Activated T-helper 1 cell treated with anti-CD3 and anti-CD28 coated beads, Interleukin-2, amount 50 U/mL, for 16 hours (primary cell): Measurements from ENCODE around the gene RNF157.
"Not testable (repeated sequence)": the region's sequence is repeated elsewhere in the genome, so short reads cannot be mapped to it uniquely, and the experiment has no call there.

Experiments
- DNase-seq, 2 donors: peaks; one replicate each; pipeline ENCODE4 v3.0.0-alpha.2; 2020; ENCODE audit warnings: low read depth in 1 of 2, low spot score in 1 of 2

Gene RNF157

DNA sequence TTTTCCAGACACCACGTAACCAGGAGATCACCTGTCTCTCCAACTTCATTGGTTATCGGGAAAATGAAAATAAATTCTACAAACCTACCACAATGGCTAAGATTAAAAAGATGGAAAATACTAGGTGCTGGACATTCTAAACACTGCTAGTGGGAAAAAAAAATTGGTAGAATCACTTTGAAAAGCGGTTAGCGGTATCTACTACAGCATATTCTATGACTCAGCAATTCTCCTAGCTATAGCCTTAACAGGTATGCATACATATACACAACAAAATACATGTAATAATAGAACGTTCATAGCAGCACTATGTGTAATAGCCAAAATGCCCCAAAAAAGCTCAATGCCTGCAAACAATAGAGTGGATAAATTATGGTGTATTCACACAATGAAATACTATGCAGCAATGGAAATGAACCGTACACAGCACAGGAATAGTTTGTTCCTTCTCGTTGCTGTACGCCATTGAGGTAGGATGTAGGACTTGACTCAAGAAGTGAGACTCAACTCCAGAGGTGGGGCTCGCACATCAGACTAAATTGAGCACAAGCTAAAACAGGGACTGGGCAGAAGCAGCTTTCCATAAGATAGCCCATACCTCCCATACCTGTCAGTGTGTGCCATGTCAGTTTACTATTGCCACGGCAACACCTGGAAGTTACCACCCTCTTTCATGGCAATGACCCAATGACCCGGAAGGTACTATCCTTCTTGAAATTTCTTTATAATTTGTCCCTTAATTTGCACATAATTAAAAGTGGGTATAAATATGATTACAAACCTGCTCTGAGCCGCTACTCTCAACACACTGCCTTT is 44.8 kb downstream of the RNF157 start:
- DNase-seq = no peak

DNA sequence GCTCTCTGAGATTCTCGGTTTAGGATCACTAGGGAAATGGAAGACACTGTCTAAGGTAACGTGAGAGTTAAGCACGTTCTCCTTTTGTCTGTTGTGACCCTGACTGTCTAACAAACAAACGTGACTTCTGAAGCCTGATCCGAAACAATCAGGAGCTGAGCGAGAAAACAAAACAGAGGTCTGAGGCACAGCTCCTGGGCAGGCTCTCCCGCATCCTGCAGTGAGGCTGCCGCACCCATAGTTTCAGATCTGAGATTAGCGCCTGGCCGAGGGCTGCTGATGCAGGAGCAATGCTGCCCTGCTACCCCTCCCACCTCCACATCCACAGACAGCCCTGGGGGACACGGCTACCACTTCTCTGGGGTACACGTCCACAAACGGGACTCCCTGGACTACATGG is 46.7 kb downstream of the RNF157 start:
- no peak for DNase-seq

DNA sequence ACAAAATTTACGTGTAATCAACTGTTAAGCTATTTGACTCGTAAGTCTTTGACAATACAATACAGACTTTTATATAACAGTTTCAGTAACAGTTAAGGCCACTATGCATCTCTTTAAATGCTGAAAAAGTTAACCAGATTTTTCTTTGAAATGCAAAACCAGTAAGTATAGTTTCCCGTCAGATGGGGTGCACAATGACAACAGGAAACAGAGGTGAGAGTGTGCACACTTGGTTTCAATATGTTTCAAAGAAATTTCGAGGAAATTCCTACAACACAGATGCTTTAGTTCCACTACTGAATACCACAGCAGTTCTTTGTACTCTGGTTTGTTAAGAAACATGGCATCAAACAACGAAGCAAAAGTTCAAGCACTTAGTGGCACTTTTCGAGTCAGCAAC is 48.4 kb downstream of the RNF157 start:
- no peak for DNase-seq

DNA sequence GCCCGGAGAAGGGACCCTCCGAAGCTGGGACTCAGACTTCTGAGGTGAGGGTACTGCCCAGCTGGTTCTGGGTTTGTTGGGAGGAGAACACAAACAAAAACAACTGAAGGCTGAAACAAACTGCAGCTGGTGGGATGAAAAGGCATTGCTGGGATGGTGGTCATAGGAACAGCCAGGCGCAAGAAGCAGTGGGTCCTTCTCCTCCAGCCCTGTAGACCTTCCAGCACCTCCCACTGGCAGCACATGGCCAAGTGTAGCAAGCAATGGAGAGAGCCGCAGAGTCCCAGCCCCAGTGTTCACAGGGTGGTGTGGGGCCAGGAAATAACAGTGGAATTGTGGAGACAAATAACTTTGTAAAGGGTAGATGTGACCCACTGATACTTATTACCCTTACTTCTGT is 50.6 kb downstream of the RNF157 start:
- DNase-seq = no peak

DNA sequence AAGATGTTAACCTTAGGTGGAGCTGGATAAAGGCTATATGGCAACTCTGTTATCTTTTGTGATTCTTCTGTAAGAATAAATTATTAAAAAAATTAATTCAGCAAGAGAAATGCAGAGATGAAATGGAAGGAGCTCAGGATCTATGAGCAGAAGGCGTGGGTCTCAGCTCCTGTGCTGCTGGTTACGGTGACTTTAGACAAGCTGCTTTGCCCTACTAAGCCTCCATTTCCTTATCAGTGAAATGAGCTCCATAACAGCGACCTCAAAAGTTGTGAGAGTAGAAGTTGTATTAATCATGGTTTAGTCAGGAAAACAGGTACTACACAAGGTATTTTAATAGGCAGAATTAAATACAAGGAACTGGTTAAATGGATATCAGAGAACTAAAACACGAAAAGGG is 51.0 kb downstream of the RNF157 start:
- no peak for DNase-seq

DNA sequence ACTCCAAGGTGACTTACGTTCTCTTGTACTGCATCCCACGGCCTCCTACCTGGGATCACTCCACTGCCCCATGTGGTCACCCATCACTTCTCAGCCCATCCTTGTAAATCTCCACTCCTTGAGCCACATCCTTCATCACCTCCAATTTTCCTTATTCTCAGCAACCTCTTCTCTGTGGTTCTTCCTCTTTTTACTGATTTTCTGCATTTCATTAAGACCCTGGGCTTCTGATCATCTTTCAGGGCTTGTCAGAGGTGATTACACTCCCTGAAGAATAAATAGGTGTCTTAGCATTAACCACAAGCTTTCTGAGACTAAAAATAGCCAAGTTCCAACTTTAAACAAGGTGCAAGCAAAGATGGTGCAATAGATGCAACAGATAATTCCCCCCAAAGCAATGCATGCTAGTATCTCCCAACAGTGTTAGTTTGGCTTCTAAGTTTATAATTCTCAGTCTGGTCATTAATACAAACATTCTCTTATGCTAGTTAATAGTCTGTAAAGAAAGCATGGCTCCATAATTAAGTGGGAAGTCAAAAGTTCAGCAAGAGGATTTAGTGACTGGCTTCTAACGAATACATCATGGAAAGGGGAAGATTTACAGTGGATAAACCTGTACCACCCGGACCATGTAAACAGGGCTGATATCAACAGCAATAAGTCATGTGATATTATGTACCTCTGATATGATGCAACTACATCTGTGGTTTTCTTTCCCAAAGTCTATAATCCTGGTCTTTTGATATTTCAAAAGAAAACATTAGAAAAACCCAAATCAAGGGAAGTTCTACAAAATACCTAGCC is 51.9 kb downstream of the RNF157 start:
- DNase-seq = no peak

DNA sequence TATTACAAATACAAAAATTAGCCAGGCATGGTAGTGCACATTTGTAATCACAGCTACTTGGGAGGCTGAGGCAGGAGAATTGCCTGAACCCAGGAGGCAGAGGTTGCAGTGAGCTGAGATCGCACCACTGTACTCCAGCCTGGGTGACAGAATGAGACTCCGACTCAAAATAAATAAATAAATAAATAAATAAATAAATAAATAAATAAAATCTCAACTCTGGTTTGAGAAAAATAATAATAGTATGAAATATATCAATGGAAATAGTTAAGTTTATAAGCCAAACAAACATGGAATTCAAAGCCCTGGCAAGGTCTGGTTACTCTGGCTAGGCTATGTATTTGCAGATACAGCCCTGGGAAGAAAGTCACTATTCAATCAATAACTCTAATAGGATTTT is 53.5 kb downstream of the RNF157 start:
- DNase-seq = not testable (repeated sequence)

DNA sequence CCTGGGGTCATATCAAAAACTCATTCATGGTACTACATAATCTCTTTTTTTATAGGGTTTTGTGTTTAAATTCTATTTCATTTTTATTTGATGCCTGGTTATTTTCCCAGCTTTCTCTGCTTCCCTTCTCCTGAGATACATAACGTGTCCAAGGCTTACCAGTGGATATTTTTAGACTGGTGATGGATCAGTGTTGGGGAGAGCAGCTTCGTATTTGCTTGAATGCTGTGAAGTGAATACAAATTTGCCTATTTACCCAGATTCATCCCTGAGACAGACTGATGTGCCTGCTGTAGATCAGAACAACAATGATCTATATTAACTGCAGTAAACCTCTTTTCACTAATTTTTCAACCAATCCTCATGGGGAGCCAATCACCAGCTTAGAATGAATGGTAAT is 56.0 kb downstream of the RNF157 start:
- no peak for DNase-seq

DNA sequence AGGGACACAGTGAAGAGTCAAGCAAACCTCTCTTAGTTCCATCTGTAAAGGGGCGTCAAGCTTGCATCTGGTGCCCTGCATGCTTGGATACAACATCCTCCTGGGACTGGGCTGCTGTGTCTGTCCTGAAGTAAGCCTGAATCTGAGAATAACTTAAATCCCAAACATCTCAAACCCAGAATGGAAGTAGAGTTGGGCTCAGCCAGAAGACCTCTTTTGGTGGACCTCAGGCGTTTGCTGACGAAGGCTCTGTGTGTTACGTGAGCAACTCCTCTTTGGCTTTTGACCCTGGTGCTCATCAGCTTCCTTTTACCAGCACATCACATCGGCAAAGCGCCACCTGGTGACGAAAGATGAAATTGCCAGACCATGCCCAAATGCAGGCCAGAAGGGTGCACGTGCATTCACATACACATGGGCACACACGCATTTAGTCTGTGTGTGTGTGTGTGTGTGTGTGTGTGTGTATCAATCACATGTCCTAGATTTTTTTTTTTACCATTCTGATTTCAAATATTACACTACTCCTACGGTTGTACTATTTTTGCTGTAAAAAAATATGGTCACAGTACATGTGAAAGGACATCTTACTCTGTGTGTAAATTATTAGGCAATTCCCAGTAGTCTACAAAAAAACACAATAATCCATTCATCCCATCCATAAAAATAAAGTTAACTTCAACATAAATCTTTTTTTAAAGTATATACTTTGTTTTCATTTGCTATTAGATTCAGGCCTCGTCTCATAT is 58.1 kb downstream of the RNF157 start:
- peak; percentile 86 to 96 for DNase-seq

DNA sequence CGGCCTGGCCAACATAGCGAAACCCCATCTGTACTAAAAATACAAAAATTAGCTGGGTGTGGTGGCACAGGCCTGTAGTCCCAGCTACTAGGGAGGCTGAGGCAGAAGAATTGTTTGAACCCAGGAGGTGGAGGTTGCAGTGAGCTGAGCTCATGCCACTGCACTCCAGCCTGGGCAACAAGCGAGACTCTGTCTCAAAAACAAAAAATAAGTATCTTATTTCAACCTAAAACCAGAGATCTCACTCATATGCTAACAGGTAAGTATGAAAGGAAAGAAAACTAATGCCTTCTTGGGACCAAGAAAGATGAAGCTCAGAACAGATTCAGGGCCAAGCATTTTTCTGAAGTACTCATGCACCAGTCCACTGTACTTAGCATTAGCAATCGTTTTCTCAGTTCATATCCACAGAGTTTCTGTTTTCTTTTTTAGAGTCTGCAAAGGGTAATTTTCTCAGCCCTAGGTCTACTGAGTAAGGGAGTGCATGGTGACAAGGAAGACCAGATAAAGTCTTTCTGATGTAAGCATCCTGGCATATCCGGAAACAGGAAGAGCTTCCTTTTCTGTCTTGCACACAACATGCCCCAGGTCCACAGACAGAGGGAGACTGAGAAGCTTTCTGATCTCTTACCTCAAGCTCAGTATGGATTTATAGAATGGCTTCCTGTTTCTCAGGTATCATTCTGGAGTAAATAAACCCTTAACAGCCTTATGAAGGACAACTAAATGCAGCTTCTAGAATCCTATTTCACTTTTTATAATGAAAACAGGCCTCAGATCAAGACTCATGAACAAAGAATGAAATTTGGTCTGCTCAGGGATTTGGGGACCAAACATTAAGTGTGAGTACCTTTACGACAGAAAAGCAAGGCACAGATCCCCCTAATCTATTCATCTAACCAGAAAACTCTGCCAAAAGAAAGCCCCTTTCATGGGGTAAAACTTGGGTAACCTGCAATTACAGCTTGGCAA is 60.5 kb downstream of the RNF157 start:
- no peak for DNase-seq

DNA sequence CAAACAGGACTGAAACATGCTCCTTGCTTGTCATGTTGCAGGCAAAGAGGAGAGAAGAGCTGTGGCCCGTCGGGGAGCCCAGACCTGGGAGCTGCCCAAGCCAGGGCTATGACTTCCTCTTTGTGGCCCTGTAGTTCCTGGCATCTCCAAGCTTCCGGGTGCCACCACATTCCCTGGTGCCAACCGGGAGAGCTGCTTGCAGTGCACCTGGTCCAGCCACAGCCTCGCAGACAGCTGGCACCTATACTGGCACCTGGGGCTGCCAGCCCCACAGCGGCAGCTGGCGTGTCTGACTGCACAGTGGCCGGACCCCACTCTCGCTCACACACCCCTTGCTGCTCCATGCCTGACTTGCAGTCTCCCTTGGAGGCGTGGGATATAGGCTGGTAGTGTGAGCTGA is 62.2 kb downstream of the RNF157 start:
- DNase-seq = no peak

DNA sequence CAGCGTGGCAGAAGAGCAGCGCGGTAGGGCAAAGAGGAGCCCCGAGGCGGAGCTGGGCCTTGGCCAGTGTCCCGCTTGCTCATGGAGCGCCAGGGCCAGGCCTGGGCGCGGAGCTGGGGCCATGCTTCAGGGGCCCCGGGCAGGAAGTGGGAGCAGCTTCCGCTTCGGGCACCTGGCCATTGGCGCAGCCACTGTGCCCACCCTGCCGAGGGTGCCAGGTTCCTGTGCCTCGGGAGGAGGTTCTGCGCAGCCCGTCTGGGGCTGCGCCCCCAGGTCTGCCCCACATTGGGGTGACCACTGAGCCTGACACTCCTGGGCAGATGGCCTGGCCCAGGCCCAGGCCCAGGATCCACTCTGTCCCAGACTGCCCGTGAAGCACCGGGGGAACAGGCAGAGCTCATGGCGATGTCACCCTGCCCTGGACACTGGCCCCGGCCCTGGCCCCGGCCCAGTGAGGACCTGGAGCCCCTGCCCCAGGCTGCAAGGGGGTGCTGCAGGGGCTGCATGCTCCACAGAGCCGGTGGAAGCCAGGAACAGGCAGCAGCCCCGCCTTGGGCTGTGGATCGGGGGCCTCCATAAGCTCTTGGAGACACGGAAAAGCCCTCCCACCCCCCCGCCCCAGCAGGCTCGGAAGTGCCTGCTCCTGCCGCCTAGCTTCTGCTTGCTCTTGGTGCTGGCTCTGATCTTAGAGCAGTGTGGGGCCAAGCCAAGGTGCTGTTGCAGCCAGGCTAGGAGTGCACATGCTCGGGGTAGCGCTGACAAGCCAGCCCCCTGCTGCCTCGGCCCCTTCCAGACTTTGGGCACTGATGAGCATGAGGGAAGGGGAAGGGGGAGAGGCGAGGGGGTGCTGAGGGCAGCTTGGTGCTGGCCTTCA is 63.4 kb downstream of the RNF157 start:
- DNase-seq = no peak

DNA sequence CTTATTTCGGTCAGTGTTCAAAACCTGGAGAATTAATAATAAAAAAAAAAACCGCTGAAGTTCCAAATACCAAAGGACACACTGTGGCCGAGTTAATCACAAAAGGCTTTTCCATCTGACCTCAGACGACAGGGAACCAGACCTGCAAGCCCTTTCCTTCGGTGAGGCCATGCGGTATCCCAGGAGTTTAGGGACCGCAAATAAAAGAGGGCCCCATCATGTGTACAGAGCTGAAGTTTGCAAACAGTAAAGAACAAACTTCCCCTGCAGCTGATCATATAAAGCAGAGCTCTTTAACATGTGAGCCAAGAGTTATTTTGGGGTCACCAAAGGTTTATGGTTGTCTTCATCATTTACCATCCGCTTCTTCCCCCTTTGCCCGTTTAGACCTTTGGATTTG is 66.3 kb downstream of the RNF157 start:
- no peak for DNase-seq

DNA sequence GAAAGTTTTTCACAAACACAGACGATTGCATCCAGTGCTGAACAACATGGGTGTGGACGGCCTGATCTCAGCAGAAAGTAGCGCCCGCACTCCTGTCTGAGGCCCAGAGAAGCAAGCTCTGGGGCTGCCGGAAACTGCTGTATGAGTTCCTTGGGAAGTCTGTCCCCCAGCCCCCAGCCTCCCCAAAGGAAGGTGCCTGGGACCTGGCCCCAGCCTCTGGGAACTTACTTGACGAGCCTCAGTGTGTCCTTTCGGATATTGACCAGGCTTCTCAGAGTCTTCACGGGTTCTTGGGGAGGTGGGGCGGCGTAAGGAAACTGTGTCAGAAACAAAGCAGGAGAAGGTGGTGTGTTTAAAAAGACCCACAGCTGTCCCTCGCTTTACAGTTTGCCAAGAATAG is 66.8 kb downstream of the RNF157 start:
- no peak for DNase-seq

DNA sequence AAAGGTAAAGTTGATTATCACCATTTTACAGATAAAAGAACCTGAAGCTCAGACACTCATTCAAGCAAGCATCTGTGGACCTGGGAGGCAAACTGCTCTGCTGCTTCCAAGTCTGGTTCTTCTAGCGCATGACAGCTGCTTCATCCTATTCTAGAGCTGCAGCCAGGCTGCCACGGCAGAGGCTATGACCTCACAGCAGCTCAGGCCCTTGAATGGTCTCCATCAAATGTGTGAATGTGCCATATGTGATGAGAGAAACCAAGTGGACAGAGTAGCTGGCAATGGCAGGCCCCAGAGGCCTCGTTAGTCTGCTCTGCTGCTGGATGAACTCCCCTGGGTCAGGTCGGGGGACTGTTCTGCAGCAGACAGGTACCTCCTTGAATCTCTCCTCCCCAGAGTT is 68.6 kb downstream of the RNF157 start:
- no peak for DNase-seq

DNA sequence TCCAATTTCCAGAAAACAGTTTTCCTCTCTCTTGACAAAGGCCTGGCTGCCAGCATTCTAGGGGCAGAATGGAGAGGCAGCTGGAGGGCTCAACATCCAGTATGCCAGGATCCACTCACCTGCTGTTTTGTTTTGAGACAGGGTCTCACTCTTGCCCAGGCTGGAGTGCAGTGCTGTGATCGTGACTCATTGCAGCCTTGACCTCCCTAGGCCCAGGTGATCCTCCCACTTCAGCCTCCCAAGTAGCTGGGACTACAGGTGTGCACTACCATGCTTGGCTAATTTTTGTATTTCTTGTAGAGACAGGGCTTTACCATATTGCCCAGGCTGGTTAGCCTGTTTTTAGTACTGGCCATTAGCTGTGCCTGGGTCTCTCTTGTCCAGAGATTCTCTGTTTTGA is 70.2 kb downstream of the RNF157 start:
- no peak for DNase-seq

DNA sequence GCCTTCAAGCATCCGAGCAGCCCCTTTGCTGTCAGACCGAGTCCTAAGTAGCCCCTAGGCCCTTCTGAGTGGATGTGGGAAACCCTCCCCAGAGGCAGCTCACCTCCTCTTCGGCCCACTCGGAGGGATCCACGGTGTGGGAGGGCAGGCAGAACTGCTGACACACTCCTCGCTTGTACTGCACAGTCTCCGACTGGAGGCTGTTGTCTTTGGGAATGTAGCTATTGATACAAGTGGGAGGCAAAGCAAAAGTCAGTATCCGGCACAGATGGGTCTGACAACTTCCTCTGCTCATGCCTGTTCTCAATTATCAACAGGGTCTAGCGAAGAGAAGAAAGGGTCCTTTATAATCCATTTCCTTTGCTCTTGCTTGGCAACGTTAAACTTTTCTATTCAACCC is 73.4 kb downstream of the RNF157 start:
- DNase-seq = no peak

DNA sequence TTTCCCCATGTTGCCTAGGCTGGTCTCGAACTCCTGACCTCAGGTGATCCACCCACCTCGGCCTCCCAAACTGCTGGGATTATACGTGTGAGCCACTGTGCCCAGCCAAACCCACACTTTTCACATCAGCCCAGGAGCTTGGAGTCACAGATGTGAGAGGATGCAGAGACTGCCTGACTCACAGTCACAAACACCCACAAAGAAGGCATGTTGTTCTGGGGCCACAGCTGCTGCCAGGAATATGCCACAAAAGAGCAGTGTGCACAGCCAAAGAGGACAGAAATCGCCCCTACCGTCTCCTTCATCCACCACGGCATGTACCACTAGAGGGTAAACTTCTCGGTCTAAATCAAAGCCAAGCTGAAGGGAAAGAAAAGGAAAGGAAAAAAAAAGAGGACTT is 74.1 kb downstream of the RNF157 start:
- no peak for DNase-seq

DNA sequence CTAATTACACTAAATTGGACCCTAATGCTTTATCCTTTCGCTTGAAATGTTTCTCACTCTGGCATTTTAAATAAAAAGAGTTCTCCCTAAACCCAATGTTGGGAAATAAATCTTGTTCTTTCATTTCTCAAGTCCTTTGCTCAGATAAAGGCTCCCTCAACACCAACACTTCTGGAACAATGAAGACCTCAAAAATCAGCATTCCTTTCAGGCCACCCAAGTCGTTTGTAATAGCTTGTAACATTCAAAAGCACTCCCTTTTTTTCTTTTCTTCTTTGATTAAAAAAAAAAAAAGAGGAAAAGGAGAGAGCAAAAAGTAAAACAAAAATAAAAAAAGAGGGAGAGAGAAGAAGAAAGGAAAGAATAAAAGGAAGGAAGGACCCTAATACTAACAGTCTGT is 76.0 kb downstream of the RNF157 start:
- no peak for DNase-seq

DNA sequence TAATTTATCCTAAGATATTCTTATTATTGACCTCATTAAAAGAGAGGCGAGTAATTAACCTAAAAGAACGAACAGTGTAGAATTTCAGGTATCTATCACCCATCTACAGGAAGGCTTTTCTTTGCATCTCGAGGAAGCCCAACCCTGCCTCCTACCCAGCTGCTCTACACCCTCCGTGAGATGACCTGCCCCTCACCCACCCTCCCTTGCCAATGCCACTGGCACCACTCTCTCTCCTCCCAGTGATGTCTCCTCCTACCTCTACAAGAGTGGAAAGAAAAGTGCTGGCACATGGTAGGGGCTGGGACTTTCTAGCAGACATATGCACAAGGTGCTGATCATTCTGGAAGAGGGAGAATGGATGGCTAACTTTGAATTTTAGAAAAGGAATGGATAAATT is 76.4 kb downstream of the RNF157 start:
- no peak for DNase-seq
